K562 (cell line): ENCODE data around the gene BEST3. TPM values are rescaled to one million over a fixed set of nuclear protein-coding genes. Genes with fewer than 3 reads are reported as not detected.
A peak's percentile ranks its signal among the peaks of the same experiment; 100 is the strongest.

Source experiments
- ARID3A ChIP-seq: IDR thresholded peaks from 2 replicates; pipeline ENCODE4 v1.6.1; 2012; ENCODE audit warnings: low read depth, low read length, improper control_type of control experiment, borderline replicate concordance
- GTF2A2 ChIP-seq: IDR thresholded peaks from 2 replicates; pipeline ENCODE4 v1.6.1; 2016; ENCODE audit warnings: mild to moderate bottlenecking, missing genetic modification characterization, missing compliant biosample characterization
- GTF2B ChIP-seq: IDR thresholded peaks from 2 replicates; pipeline ENCODE4 v1.6.1; 2011; ENCODE audit not compliant: insufficient read length; ENCODE audit errors: extremely low read depth
- HBP1 ChIP-seq: fragments of 450-650 bp; formaldehyde crosslinking; IDR thresholded peaks from 2 replicates; pipeline ENCODE4 v1.4.0; 2022; ENCODE audit warnings: missing genetic modification characterization
- KDM5B ChIP-seq: fragments of 200-600 bp; sonication (generic); IDR thresholded peaks from 2 replicates; pipeline ENCODE4 v1.6.1; 2012; ENCODE audit warnings: low read depth, mild to moderate bottlenecking, moderate library complexity, low read length, control low read depth, inconsistent platforms; ENCODE audit not compliant: insufficient replicate concordance
- MAZ ChIP-seq, 2 experiments: fragments of 450-650 bp in 1 of 2; sonication (generic) in 1 of 2; formaldehyde crosslinking; IDR thresholded peaks in 1 of 2; conservative IDR thresholded peaks in 1 of 2; 2 replicates each; pipeline versions ENCODE4 v1.4.0 to v1.5.0; 2020; ENCODE audit warnings: mild to moderate bottlenecking in 1 of 2, missing genetic modification reagents in 1 of 2
- MNT ChIP-seq, 2 experiments: fragments of 450-650 bp; conservative IDR thresholded peaks; 2 replicates each; pipeline ENCODE4 v1.6.1; 2017; ENCODE audit warnings: mild to moderate bottlenecking in 2 of 2, moderate library complexity in 2 of 2
- NELFE ChIP-seq: IDR thresholded peaks from 2 replicates; pipeline ENCODE4 v1.6.1; 2011; ENCODE audit warnings: mild to moderate bottlenecking; ENCODE audit not compliant: insufficient read depth, insufficient read length
- TAF9B ChIP-seq: fragments of 450-650 bp; IDR thresholded peaks from 2 replicates; pipeline ENCODE4 v1.6.1; 2018; ENCODE audit warnings: mild to moderate bottlenecking; ENCODE audit not compliant: partially characterized antibody
- TRIM24 ChIP-seq, 2 experiments: fragments of 450-650 bp; IDR thresholded peaks; 2 replicates each; pipeline ENCODE4 v1.6.1; 2016
- ZNF253 ChIP-seq: fragments of 250-450 bp; sonication (Bioruptor Pico); conservative IDR thresholded peaks from 2 replicates; pipeline ENCODE4 v1.6.1; 2021; ENCODE audit warnings: mild to moderate bottlenecking
- ZNF316 ChIP-seq: fragments of 450-650 bp; IDR thresholded peaks from 2 replicates; pipeline ENCODE4 v1.6.1; 2016
- ZNF318 ChIP-seq, 2 experiments: fragments of 450-650 bp; IDR thresholded peaks; 2 replicates each; pipeline ENCODE4 v1.6.1; 2016; ENCODE audit warnings: mild to moderate bottlenecking in 2 of 2, borderline replicate concordance in 1 of 2, low read depth in 1 of 2, moderate library complexity in 1 of 2
- ZZZ3 ChIP-seq: fragments of 450-650 bp; IDR thresholded peaks from 2 replicates; pipeline ENCODE4 v1.6.1; 2016; ENCODE audit warnings: antibody characterized with exemption, mild to moderate bottlenecking, moderate library complexity
- polyA plus RNA-seq, 8 experiments: library from polyadenylated mRNA; depleted of rRNA in 4 of 8; stranded (reverse) in 5 of 8; unstranded in 3 of 8; fragments of >200 nt; fragmentation: Nextera tagmentation in 2 of 8; fragmentation: Illumina TruSeq in 1 of 8; extraction: Ambion mirVana in 2 of 8; extraction: Trizol in 1 of 8; gene quantifications; 2 replicates each; pipeline versions ENCODE4 v1.2.1 to v1.2.3, GENCODE V29; 2011 to 2014; ENCODE audit warnings: inconsistent platforms in 1 of 8, missing spikeins in 1 of 8
- total RNA-seq, 7 experiments: library from RNA; depleted of rRNA in 6 of 7; stranded (reverse); fragments of >200 nt in 6 of 7; fragmentation: Illumina TruSeq in 2 of 7; extraction: Trizol in 2 of 7; gene quantifications; 2 replicates each; pipeline versions ENCODE4 v1.2.1 to v1.2.3, GENCODE V29; 2011 to 2021; ENCODE audit warnings: low replicate concordance in 1 of 7

Gene BEST3
- total and polyA plus RNA-seq, 9 of the 15 experiments (the other 6 are each of a cell fraction or from before 2014, with no cell fraction given), result 0.15 TPM; not detected in 8

- no peak for TF ChIP-seq ZNF318 (IDR thresholded peaks at IDR 0.05; ENCODE audit: borderline replicate concordance in 1 of 2, low read depth in 1 of 2)
- no peak for TF ChIP-seq KDM5B
- no peak for TF ChIP-seq ZZZ3
- TF ChIP-seq NELFE, result no peak
- TF ChIP-seq TRIM24 (IDR thresholded peaks at IDR 0.05), result peak; percentile 63 to 75; a peak in 3 of 4 replicates
- no peak for TF ChIP-seq GTF2A2 (tag)
- no peak for TF ChIP-seq MAZ (CRISPR knock-in tag; conservative IDR thresholded peaks at IDR 0.05 in 1 of 2, IDR thresholded peaks at IDR 0.05 in 1 of 2)
- no peak for TF ChIP-seq ZNF253 (CRISPR knock-in tag)
- TF ChIP-seq MNT (conservative IDR thresholded peaks at IDR 0.05), result no peak
- TF ChIP-seq TAF9B, result no peak
- TF ChIP-seq ARID3A, result 0 out of 2 replicates have a peak, but pooled peaks have one; percentile 51
- TF ChIP-seq ZNF316, result peak; percentile 83
- TF ChIP-seq HBP1 (CRISPR knock-in tag), result no peak
- TF ChIP-seq GTF2B, result no peak
Observed at GRCh38 chr12:69608114-69608513, 91.0 kb downstream of the BEST3 start (continued).
